ENCODE data around the gene FMR1. TPM values are rescaled to one million over a fixed set of nuclear protein-coding genes. Genes with fewer than 3 reads are reported as not detected.

The FMR1 gene
- total RNA-seq, 4 donors from 2014 or later: 26.9 to 86.8 (median 66.5) TPM

DNA sequence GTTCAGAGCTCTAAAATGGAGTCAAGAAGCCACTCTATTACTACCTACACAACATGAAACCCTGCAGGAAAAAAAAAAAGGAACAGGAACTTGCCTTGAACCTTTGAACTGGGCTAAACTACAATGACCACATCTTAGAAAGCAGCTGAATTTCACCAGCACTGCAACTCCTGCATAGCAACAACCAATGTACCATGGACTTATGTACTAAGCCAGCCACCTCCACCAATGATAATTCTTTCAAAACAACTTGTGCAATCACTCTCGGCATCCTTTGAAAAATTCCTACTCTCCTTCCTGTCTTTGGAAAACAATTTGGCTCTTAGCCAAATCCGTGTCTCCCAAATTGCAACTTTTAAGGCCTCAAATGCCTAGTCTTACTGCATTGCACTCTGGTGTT, 26.8 kb upstream of the FMR1 start:
- Histone ChIP-seq H3K4me3 (no peak overlapping the region), H3K27ac (no peak overlapping the region), H3K9me3 (no peaks in the 10 kb centered on the region), H3K36me3 (no peaks in the 10 kb centered on the region), H3K4me1 (no peaks in the 10 kb centered on the region), H3K27me3 (no peaks in the 10 kb centered on the region)
- TF ChIP-seq, protein P1, sequence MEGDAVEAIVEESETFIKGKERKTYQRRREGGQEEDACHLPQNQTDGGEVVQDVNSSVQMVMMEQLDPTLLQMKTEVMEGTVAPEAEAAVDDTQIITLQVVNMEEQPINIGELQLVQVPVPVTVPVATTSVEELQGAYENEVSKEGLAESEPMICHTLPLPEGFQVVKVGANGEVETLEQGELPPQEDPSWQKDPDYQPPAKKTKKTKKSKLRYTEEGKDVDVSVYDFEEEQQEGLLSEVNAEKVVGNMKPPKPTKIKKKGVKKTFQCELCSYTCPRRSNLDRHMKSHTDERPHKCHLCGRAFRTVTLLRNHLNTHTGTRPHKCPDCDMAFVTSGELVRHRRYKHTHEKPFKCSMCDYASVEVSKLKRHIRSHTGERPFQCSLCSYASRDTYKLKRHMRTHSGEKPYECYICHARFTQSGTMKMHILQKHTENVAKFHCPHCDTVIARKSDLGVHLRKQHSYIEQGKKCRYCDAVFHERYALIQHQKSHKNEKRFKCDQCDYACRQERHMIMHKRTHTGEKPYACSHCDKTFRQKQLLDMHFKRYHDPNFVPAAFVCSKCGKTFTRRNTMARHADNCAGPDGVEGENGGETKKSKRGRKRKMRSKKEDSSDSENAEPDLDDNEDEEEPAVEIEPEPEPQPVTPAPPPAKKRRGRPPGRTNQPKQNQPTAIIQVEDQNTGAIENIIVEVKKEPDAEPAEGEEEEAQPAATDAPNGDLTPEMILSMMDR (IDR thresholded peaks at IDR 0.05): no peak
- TF ChIP-seq POLR2A (IDR thresholded peaks at IDR 0.05): no peak
- intact Hi-C loops (cut with DNase I; ENCODE audit: low total_unique reads): no loop called here
- no peak for DNase-seq

DNA sequence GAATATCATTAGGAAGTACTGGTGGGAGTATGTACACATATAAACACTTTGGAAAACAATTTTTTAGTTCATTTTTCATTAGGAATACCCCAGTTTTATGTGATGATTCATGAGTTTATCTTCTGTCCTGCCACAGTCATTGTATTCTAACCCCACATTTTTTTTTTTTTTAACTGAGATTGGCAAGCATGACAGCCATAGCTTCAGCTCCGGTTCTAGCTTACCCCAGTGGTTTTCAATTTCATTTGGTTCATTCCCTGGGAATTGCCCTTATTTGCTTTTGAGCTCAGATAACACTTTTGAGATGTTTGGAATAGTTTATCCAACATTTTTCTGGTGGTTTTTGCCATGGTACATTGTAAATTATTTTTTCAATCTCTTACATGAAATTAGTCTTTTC, 21.0 kb upstream of the FMR1 start:
- TF ChIP-seq POLR2A (IDR thresholded peaks at IDR 0.05): no peak
- TF ChIP-seq, protein P1 (IDR thresholded peaks at IDR 0.05): no peak
- Histone ChIP-seq H3K4me1 (no peaks in the 10 kb centered on the region), H3K4me3 (no peak overlapping the region), H3K27ac (no peak overlapping the region), H3K9me3 (no peaks in the 10 kb centered on the region), H3K36me3 (no peaks in the 10 kb centered on the region), H3K27me3 (no peaks in the 10 kb centered on the region)
- DNase-seq: no peak
- intact Hi-C loops (cut with DNase I; ENCODE audit: low total_unique reads): no loop called here

DNA sequence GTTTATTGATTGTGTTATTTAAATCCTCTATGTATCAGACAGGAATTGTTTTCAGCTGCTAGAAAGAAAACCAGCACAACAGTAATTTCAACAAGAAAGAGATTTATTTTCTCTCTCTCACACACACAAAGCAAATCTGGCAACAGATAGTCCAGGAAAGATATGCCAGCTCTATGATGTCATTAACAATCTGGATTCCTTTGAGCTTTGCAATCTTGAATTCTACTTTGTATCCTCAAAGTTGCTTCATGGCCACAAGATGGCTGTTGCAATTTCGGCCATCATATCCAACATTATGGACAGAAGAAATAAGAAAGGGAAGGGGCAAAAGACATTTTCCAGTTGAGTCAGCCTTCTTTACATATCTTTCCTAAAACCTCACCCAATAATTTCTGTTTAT, 19.8 kb upstream of the FMR1 start:
- no peak overlapping the region for H3K4me3 ChIP-seq
- no peak overlapping the region for H3K27ac ChIP-seq
- no peaks in the 10 kb centered on the region for H3K36me3 ChIP-seq
- H3K4me1 ChIP-seq: no peaks in the 10 kb centered on the region
- intact Hi-C loops (cut with DNase I; ENCODE audit: low total_unique reads): no loop called here
- TF ChIP-seq POLR2A (IDR thresholded peaks at IDR 0.05): no peak
- TF ChIP-seq, protein P1 (IDR thresholded peaks at IDR 0.05): no peak
- DNase-seq: no peak
- H3K9me3 ChIP-seq: no peaks in the 10 kb centered on the region
- no peaks in the 10 kb centered on the region for H3K27me3 ChIP-seq

DNA sequence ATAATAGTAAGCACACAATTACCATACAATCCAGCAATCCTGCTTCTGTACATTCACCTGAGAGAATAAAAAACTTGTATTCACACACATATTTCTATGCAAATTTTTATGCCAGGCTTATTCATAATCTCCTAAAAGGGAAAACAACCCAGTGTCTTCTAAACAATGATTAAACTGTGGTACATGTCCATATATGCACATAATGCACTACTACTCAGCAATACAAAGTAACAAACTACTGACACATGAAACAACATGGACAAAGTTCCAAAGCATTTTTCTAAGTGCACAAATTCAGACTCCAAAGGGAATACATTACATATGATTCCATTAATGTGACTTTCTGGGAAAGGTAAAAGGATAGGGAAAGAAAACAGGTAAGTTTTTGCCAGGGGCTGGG, 18.0 kb upstream of the FMR1 start:
- H3K9me3 ChIP-seq: no peaks in the 10 kb centered on the region
- H3K36me3 ChIP-seq: no peaks in the 10 kb centered on the region
- no peaks in the 10 kb centered on the region for H3K27me3 ChIP-seq
- DNase-seq: no peak
- intact Hi-C loops (cut with DNase I; ENCODE audit: low total_unique reads): no loop called here
- no peak overlapping the region for H3K27ac ChIP-seq
- H3K4me1 ChIP-seq: no peaks in the 10 kb centered on the region
- no peak overlapping the region for H3K4me3 ChIP-seq
- no peak for TF ChIP-seq POLR2A (IDR thresholded peaks at IDR 0.05)
- TF ChIP-seq, protein P1 (IDR thresholded peaks at IDR 0.05): no peak

DNA sequence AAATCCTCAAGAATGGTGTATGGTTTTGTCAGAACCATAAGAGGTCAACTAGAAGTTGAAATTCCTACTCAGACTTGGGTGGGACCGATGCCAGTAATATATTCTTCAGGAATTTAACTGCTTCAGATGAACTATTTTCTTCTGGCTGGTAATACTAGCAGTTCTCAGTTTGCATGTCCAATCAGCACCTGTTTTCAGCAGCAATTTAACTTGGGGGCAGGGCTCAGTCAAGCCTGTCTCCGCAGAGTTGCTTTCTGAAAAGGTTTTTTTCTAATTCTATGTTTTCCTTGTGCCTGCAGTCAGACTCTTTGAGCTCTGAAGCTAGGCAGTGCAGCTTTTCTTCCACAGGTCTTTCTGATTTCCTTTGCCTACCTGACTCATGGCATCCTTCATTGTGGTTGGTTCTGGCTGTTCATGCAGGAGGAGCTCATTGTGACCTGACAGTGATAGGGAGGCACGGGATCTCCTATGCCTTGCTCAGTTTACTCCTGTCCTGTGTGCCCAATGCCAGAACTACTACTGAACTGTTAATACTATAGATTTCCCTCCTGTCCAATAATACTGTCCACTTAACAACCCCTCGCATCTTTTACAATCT, 17.3 kb upstream of the FMR1 start:
- Histone ChIP-seq H3K4me3 (no peak overlapping the region), H3K27me3 (no peaks in the 10 kb centered on the region), H3K9me3 (no peaks in the 10 kb centered on the region), H3K27ac (no peak overlapping the region), H3K36me3 (no peaks in the 10 kb centered on the region), H3K4me1 (no peaks in the 10 kb centered on the region)
- intact Hi-C loops (cut with DNase I; ENCODE audit: low total_unique reads): no loop called here
- no peak for TF ChIP-seq POLR2A (IDR thresholded peaks at IDR 0.05)
- TF ChIP-seq, protein P1 (IDR thresholded peaks at IDR 0.05): no peak
- DNase-seq: no peak
